Kidney (tissue), 14 donors: ENCODE measurements around the gene STAB2. TPM values are rescaled to one million over a fixed set of nuclear protein-coding genes. Genes with fewer than 3 reads are reported as not detected.

Experiments used
- DNase-seq, 5 donors: peaks; one replicate each; pipeline ENCODE4 v3.0.0-alpha.2; 2013 to 2020
- FAIRE-seq: peaks from 2 replicates; lab custom pipeline; 2012; peaks lifted over from hg19 to GRCh38; lab: Jason Lieb, UNC
- H3K27ac ChIP-seq, 2 donors: one replicate each; pipeline ENCODE4 v1.7.0; 2013; ENCODE audit warnings: low read depth in 2 of 2, low read length in 2 of 2, inconsistent platforms in 1 of 2
- H3K27me3 ChIP-seq: one replicate; pipeline ENCODE4 v1.7.1; 2013; ENCODE audit warnings: low read length, inconsistent platforms; ENCODE audit not compliant: control insufficient read depth, insufficient read depth
- H3K36me3 ChIP-seq, 3 donors: one replicate each; pipeline versions ENCODE4 v1.7.0 to v1.7.1; 2013; ENCODE audit warnings: low read length in 3 of 3, control low read depth in 1 of 3, inconsistent platforms in 1 of 3; ENCODE audit not compliant: insufficient read depth in 3 of 3, control insufficient read depth in 2 of 3
- H3K4me1 ChIP-seq, 3 donors: one replicate each; pipeline versions ENCODE4 v1.7.0 to v1.7.1; 2013; ENCODE audit warnings: low read length in 3 of 3, inconsistent platforms in 1 of 3, low read depth in 1 of 3; ENCODE audit not compliant: control insufficient read depth in 2 of 3, insufficient read depth in 2 of 3
- H3K4me3 ChIP-seq, 3 donors: one replicate each; pipeline versions ENCODE4 v1.7.0 to v1.8.1; 2013; ENCODE audit warnings: low read length in 3 of 3, control low read depth in 1 of 3, inconsistent platforms in 1 of 3
- H3K9ac ChIP-seq, 3 donors: one replicate each; pipeline versions ENCODE4 v1.7.0 to v1.7.1; 2013; ENCODE audit warnings: low read length in 3 of 3, control low read depth in 1 of 3, inconsistent platforms in 1 of 3
- H3K9me3 ChIP-seq, 3 donors: one replicate each; pipeline versions ENCODE4 v1.7.0 to v1.7.1; 2013; ENCODE audit warnings: low read length in 3 of 3, control low read depth in 1 of 3, inconsistent platforms in 1 of 3; ENCODE audit not compliant: control insufficient read depth in 2 of 3, insufficient read depth in 1 of 3
- intact Hi-C: fragments of 100-400 bp; cut with DNase I; formaldehyde crosslinking; loops from one replicate; pipeline ENCODE4 v1.11.1; 2022
- polyA plus RNA-seq: library from polyadenylated mRNA; stranded (reverse); fragments of 350-450 nt; fragmentation: Illumina TruSeq; extraction: RNeasy Lipid Tissue Mini Kit (QIAGEN cat#74804); gene quantifications from one replicate; pipeline ENCODE4 v1.2.3, GENCODE V29; 2014; ENCODE audit warnings: low read depth, low replicate concordance; ENCODE audit not compliant: insufficient read depth
- total RNA-seq: library from RNA; stranded (reverse); fragmentation: NEBNext Ultra II Directional; extraction: Animal tissue kit (Norgen Biotek cat#: 25700); gene quantifications from one replicate; pipeline ENCODE4 v1.2.1, GENCODE V29; 2021
- TF ChIP-seq, protein P1 (sequence below): IDR thresholded peaks from 3 replicates; pipeline ENCODE4 v1.5.1; 2012; ENCODE audit warnings: mild to moderate bottlenecking, moderate library complexity, borderline replicate concordance; ENCODE audit not compliant: insufficient read depth; ENCODE audit errors: extremely low read depth
- donor health status: control.
- donor health status: control.
- donor health status: control.
- donor health status: control.
- donor health status: control.
- donor health status: DM: yes; HTN: yes; CAD: no.
- donor health status: Normal renal cell carcinoma (clear cell type).

The STAB2 gene
- total and polyA plus RNA-seq, 2 donors from 2014 or later: 0.16 TPM; not detected in 1

DNA sequence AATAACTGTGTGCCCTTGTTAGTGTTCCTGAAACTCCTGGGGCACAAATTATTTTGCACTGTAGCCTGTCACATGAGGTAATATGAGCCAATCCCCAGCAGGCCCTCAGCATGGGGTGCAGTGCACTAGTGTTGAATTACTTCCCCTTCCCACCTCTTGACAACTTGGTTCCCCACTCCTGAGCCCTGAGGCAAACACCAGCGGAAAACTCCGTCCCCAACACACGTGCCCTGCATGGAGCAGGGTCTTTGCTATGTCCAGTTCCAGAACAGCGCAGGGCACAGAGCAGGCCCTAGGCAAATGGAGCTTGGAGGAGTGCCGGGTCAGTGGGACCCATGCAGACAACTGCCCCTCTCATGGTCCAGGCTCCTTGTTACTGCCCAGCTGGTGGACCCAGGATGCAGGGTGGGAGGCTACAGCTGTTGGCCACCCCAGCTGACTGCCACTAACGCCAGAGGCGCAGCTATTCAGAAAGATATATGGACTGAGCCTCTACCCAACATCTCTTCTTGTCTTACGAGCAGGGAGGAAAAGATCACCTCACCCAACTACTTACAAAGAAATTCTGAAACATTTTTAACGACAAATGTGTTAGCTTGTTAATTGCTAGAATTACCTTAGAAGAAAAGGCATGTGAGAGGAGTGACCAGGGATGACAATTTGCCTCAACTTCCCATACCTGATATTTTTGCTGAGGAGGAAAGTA lies 182.3 kb downstream of the STAB2 start:
- FAIRE-seq (no peak), DNase-seq (no peak)
- Histone ChIP-seq H3K36me3 (no peaks in the 10 kb centered on the region), H3K4me3 (no peak overlapping the region), H3K27me3 (no peaks in the 10 kb centered on the region), H3K9ac (no peak overlapping the region), H3K9me3 (no peaks in the 10 kb centered on the region), H3K27ac (no peak overlapping the region), H3K4me1 (peaks cover 0 to 8% (median 0%) of the 10 kb centered on the region in 3 donors)
- TF ChIP-seq, protein P1, sequence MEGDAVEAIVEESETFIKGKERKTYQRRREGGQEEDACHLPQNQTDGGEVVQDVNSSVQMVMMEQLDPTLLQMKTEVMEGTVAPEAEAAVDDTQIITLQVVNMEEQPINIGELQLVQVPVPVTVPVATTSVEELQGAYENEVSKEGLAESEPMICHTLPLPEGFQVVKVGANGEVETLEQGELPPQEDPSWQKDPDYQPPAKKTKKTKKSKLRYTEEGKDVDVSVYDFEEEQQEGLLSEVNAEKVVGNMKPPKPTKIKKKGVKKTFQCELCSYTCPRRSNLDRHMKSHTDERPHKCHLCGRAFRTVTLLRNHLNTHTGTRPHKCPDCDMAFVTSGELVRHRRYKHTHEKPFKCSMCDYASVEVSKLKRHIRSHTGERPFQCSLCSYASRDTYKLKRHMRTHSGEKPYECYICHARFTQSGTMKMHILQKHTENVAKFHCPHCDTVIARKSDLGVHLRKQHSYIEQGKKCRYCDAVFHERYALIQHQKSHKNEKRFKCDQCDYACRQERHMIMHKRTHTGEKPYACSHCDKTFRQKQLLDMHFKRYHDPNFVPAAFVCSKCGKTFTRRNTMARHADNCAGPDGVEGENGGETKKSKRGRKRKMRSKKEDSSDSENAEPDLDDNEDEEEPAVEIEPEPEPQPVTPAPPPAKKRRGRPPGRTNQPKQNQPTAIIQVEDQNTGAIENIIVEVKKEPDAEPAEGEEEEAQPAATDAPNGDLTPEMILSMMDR: no peak
- intact Hi-C loops: no loop called here

DNA sequence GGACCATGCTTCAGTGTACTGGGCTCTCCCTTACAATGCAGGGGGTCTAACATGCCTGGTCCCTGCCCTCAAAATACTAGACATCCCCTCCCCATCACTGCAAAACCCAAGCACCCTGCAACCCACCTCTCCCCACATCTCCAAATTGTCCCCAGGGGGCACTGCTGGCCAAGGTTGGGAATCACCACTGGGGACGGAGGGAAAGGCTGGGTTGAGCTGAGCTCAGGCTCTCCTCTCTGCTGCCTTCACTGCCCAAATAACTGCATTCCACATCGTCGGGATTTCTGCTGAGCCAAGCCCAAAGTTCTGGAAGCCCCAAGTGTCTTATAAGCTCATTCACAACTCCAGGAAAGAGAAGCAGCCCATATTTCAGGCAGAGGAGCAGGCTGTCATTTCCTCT lies 184.4 kb downstream of the STAB2 start:
- no peak overlapping the region for H3K9ac ChIP-seq
- H3K27me3 ChIP-seq: no peaks in the 10 kb centered on the region
- H3K4me3 ChIP-seq: no peak overlapping the region
- TF ChIP-seq, protein P1: peak; percentile 46
- H3K4me1 ChIP-seq: peaks cover 0 to 8% (median 0%) of the 10 kb centered on the region in 3 donors
- no peaks in the 10 kb centered on the region for H3K36me3 ChIP-seq
- no peak overlapping the region for H3K27ac ChIP-seq
- intact Hi-C loops: no loop called here
- no peaks in the 10 kb centered on the region for H3K9me3 ChIP-seq
- DNase-seq (peak in 2 of 5 donors; percentile 21 to 57), FAIRE-seq (no peak)

DNA sequence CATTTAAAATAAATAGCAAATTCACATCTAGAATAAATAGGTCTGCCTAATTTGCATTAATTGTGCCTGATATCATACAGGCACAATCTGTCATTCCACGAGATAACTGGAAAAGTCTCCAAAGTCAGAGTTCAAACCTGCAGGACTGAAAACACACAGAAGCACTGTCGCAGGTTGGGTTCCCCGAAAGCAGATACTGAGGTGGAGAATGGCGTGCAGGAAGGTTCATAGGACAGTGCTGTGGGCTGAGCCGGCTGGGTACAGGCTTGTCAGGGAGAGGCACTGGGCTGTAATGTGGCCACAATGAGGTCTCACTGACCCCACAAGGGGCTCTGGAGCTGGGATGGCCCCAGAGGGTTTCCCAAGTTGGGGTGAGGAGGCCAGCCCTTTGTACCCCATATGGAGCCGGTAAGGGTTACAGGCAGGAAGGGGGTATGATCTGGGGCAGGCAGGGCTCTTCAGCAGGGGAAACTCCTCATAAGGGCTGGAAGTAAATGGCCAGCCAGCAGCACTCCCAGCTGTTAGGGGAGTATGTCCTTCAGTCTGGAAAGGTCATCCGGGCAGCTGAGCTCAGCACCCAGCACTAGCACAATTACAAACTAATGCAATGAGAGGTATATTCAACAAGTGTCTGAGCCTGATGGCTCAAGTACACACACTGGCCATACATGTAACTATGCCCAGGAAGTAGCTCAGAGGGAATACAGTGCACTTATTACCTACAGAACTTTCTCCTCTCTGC lies 185.5 kb downstream of the STAB2 start:
- intact Hi-C loops: no loop called here
- H3K27ac ChIP-seq: no peak overlapping the region
- H3K9ac ChIP-seq: no peak overlapping the region

More for the DNA sequence above, 185.5 kb downstream of the STAB2 start:
- no peak for DNase-seq
- Histone ChIP-seq H3K9me3 (no peaks in the 10 kb centered on the region), H3K27me3 (no peaks in the 10 kb centered on the region), H3K4me1 (peaks cover 0 to 8% (median 0%) of the 10 kb centered on the region in 3 donors), H3K4me3 (no peak overlapping the region), H3K36me3 (no peaks in the 10 kb centered on the region)
- FAIRE-seq: no peak
- TF ChIP-seq, protein P1: no peak
